ENCODE data around the gene ZMYM2. TPM values are rescaled to one million over a fixed set of nuclear protein-coding genes. Genes with fewer than 3 reads are reported as not detected.
A peak's percentile ranks its signal among the peaks of the same experiment; 100 is the strongest.

ZMYM2 gene
- total and polyA plus RNA-seq, 2 of the 13 experiments (the other 11 are each of a cell fraction or from before 2014, with no cell fraction given) = 22.4 to 40.8 TPM

- no peak for TF ChIP-seq ATM (IDR thresholded peaks at IDR 0.05; ENCODE audit: borderline replicate concordance)
- no peak for TF ChIP-seq ZNF101 (CRISPR knock-in tag; IDR thresholded peaks at IDR 0.05; ENCODE audit: borderline replicate concordance, low read depth)
- TF ChIP-seq ZGPAT (CRISPR knock-in tag; IDR thresholded peaks at IDR 0.05) = peak; percentile 81; the same call in 1 of the 2 replicates
- TF ChIP-seq SP140L (CRISPR knock-in tag; IDR thresholded peaks at IDR 0.05; ENCODE audit: borderline replicate concordance) = no peak
- TF ChIP-seq, protein P1, sequence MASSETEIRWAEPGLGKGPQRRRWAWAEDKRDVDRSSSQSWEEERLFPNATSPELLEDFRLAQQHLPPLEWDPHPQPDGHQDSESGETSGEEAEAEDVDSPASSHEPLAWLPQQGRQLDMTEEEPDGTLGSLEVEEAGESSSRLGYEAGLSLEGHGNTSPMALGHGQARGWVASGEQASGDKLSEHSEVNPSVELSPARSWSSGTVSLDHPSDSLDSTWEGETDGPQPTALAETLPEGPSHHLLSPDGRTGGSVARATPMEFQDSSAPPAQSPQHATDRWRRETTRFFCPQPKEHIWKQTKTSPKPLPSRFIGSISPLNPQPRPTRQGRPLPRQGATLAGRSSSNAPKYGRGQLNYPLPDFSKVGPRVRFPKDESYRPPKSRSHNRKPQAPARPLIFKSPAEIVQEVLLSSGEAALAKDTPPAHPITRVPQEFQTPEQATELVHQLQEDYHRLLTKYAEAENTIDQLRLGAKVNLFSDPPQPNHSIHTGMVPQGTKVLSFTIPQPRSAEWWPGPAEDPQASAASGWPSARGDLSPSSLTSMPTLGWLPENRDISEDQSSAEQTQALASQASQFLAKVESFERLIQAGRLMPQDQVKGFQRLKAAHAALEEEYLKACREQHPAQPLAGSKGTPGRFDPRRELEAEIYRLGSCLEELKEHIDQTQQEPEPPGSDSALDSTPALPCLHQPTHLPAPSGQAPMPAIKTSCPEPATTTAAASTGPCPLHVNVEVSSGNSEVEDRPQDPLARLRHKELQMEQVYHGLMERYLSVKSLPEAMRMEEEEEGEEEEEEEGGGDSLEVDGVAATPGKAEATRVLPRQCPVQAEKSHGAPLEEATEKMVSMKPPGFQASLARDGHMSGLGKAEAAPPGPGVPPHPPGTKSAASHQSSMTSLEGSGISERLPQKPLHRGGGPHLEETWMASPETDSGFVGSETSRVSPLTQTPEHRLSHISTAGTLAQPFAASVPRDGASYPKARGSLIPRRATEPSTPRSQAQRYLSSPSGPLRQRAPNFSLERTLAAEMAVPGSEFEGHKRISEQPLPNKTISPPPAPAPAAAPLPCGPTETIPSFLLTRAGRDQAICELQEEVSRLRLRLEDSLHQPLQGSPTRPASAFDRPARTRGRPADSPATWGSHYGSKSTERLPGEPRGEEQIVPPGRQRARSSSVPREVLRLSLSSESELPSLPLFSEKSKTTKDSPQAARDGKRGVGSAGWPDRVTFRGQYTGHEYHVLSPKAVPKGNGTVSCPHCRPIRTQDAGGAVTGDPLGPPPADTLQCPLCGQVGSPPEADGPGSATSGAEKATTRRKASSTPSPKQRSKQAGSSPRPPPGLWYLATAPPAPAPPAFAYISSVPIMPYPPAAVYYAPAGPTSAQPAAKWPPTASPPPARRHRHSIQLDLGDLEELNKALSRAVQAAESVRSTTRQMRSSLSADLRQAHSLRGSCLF (CRISPR knock-in tag; IDR thresholded peaks at IDR 0.05; ENCODE audit: borderline replicate concordance) = no peak
- TF ChIP-seq ZNF780A (CRISPR knock-in tag; IDR thresholded peaks at IDR 0.05) = no peak
- no peak for TF ChIP-seq ZNF766 (CRISPR knock-in tag; IDR thresholded peaks at IDR 0.05; ENCODE audit: borderline replicate concordance)
- no peak for TF ChIP-seq TBL1XR1 (IDR thresholded peaks at IDR 0.05; ENCODE audit: borderline replicate concordance, low read length, partially characterized antibody)
- TF ChIP-seq ZNF484 (CRISPR knock-in tag; IDR thresholded peaks at IDR 0.05; ENCODE audit: borderline replicate concordance, low read depth) = no peak
- no peak for TF ChIP-seq MBNL3 (CRISPR knock-in tag; conservative IDR thresholded peaks at IDR 0.05)
- no peak for TF ChIP-seq KAT7 (CRISPR knock-in tag; IDR thresholded peaks at IDR 0.05; ENCODE audit: borderline replicate concordance)
- TF ChIP-seq TCF7 (IDR thresholded peaks at IDR 0.05; ENCODE audit: low read depth) = no peak
- TF ChIP-seq PREB (CRISPR knock-in tag; IDR thresholded peaks at IDR 0.05) = no peak
- TF ChIP-seq ZNF33A (CRISPR knock-in tag; IDR thresholded peaks at IDR 0.05; ENCODE audit: borderline replicate concordance) = no peak
- no peak for TF ChIP-seq ZNF343 (CRISPR knock-in tag; IDR thresholded peaks at IDR 0.05)
- TF ChIP-seq TFDP1 (CRISPR knock-in tag; IDR thresholded peaks at IDR 0.05; ENCODE audit: borderline replicate concordance) = no peak
- TF ChIP-seq KMT2A (CRISPR knock-in tag; IDR thresholded peaks at IDR 0.05) = peak; percentile 37; the same call in 1 of the 2 replicates
- no peak for TF ChIP-seq ZNF839 (CRISPR knock-in tag; IDR thresholded peaks at IDR 0.05; ENCODE audit: borderline replicate concordance)
These were observed 169.3 kb downstream of the ZMYM2 start (continued) for GRCh38 chr13:20127562-20128458.
